Left ventricle myocardium superior (tissue), 1 donor: ENCODE data around the gene NIPAL1. TPM values are rescaled to one million over a fixed set of nuclear protein-coding genes. Genes with fewer than 3 reads are reported as not detected.
"Not testable (repeated sequence)": the region's sequence is repeated elsewhere in the genome, so short reads cannot be mapped to it uniquely, and the experiment has no call there.

ENCODE experiments used
- ATAC-seq: fragments of 200-7000 bp; cut with Tn5 transposase; one replicate; pipeline ENCODE4 v1.9.1; 2020; ENCODE audit warnings: mild to moderate bottlenecking, moderate library complexity
- DNase-seq: peaks from one replicate; pipeline ENCODE4 v3.0.0-alpha.2; 2020
- intact Hi-C: fragments of 100-400 bp; cut with micrococcal nuclease; formaldehyde crosslinking; loops from one replicate; pipeline ENCODE4 v1.11.0; 2022
- long read RNA-seq: library from polyadenylated mRNA; unstranded; transcript quantifications from one replicate; pipeline ENCODE4 v2.0.0, GENCODE V29; 2021
- total RNA-seq: library from RNA; stranded (reverse); fragmentation: NEBNext Ultra II Directional; extraction: Animal tissue kit (Norgen Biotek cat#: 25700); gene quantifications from one replicate; pipeline ENCODE4 v1.2.1, GENCODE V29; 2021
- donor health status: DM: no; HTN: yes; CAD: no; lungs with severe emphysema.

The NIPAL1 gene
- total RNA-seq: 0.07 TPM
- long read RNA-seq, partial matches to known transcripts: 0 of 2 reads
- long read RNA-seq, other reads (novel, unspliced or antisense): 2 of 2 reads

- DNase-seq (peak; percentile 87), ATAC-seq (peak; percentile 99)
- intact Hi-C loops: no loop called here
These were observed at the start of gene NIPAL1, which contains the start of gene CNGA1 for GRCh38 chr4:48016141-48017107. TSS of gene NIPAL1 (plus strand) at chr4:48016772. CDS start at chr4:48016840, 68 bp downstream. TSS of gene CNGA1 (minus strand) at chr4:48016681. CDS start at chr4:47952689, 63,992 bp downstream.

- ATAC-seq (no peak), DNase-seq (no peak)
- intact Hi-C loops: no loop called here
These were observed 47.7 kb upstream of the NIPAL1 start for GRCh38 chr4:47968847-47969246.

- ATAC-seq: no peak
- intact Hi-C loops: no loop called here
- no peak for DNase-seq
These were observed 44.4 kb upstream of the NIPAL1 start for GRCh38 chr4:47972181-47972580.

GRCh38 chr4:47972721-47973120 lies 43.9 kb upstream of the NIPAL1 start:
- ATAC-seq: no peak
- intact Hi-C loops: no loop called here
- no peak for DNase-seq

GRCh38 chr4:47974566-47974965 lies 42.0 kb upstream of the NIPAL1 start:
- intact Hi-C loops: no loop called here
- DNase-seq: no peak
- ATAC-seq: no peak

- no peak for ATAC-seq
- DNase-seq: no peak
- intact Hi-C loops: no loop called here
These were observed 26.4 kb upstream of the NIPAL1 start for GRCh38 chr4:47990145-47990544.

GRCh38 chr4:47992475-47992874 lies 24.1 kb upstream of the NIPAL1 start:
- ATAC-seq, intact Hi-C loops, DNase-seq: not testable (repeated sequence)

- DNase-seq (no peak), ATAC-seq (no peak)
- intact Hi-C loops: no loop called here
These were observed 20.6 kb upstream of the NIPAL1 start for GRCh38 chr4:47996021-47996420.

- intact Hi-C loops: loop anchor here (5.0 kb wide), 1 partner anchor 85 kb away; no protein-coding TSS in a partner anchor
- no peak for DNase-seq
- no peak for ATAC-seq
These were observed 14.3 kb upstream of the NIPAL1 start for GRCh38 chr4:48002267-48002666.

GRCh38 chr4:48003568-48003967 lies 13.0 kb upstream of the NIPAL1 start:
- peak; percentile 67 for DNase-seq

GRCh38 chr4:48005781-48006180 lies 10.8 kb upstream of the NIPAL1 start:
- no peak for ATAC-seq
- no peak for DNase-seq
- intact Hi-C loops: no loop called here

More at GRCh38 chr4:48003568-48003967, 13.0 kb upstream of the NIPAL1 start:
- not testable (repeated sequence) for ATAC-seq
- intact Hi-C loops: loop anchor here (5.0 kb wide), 1 partner anchor 84 kb away; no protein-coding TSS in a partner anchor

- DNase-seq: no peak
- intact Hi-C loops: no loop called here
- ATAC-seq: no peak
These were observed 8.5 kb upstream of the NIPAL1 start for GRCh38 chr4:48008021-48008596.

GRCh38 chr4:48010906-48011305 lies 5.7 kb upstream of the NIPAL1 start:
- intact Hi-C loops, DNase-seq, ATAC-seq: not testable (repeated sequence)

GRCh38 chr4:48011722-48012121 lies 4.8 kb upstream of the NIPAL1 start:
- no peak for ATAC-seq
- intact Hi-C loops: no loop called here
- no peak for DNase-seq

- intact Hi-C loops: no loop called here
- ATAC-seq (no peak), DNase-seq (no peak)
These were observed 3.7 kb upstream of the NIPAL1 start for GRCh38 chr4:48012824-48013223.

GRCh38 chr4:48015216-48015615 lies 1.4 kb upstream of the NIPAL1 start:
- DNase-seq: no peak
- no peak for ATAC-seq
- intact Hi-C loops: no loop called here

GRCh38 chr4:48015678-48016077 lies 894 bp upstream of the NIPAL1 start:
- ATAC-seq (no peak), DNase-seq (no peak)
- intact Hi-C loops: no loop called here

- intact Hi-C loops: no loop called here
- DNase-seq (peak; percentile 35), ATAC-seq (peak; percentile 35)
These were observed 568 bp downstream of the NIPAL1 start for GRCh38 chr4:48017108-48017571.

- ATAC-seq (no peak), DNase-seq (no peak)
- intact Hi-C loops: no loop called here
These were observed 1.5 kb downstream of the NIPAL1 start for GRCh38 chr4:48018112-48018511.

GRCh38 chr4:48021100-48021499 lies 4.5 kb downstream of the NIPAL1 start:
- ATAC-seq: no peak
- no peak for DNase-seq

More at GRCh38 chr4:48021100-48021499, 4.5 kb downstream of the NIPAL1 start:
- intact Hi-C loops: no loop called here
